GM10248 (cell line): ENCODE measurements around the gene RAB10.
A peak's percentile ranks its signal among the peaks of the same experiment; 100 is the strongest.

Experiments
- CTCF ChIA-PET: fragments of 300-600 bp; sonication (Branson Sonifier 250); formaldehyde crosslinking; extraction: SDS; loops from one replicate; lab custom pipeline; 2021; ENCODE audit warnings: antibody characterized with exemption; lab: Yijun Ruan, JAX
- POLR2A ChIA-PET: fragments of 350-650 bp; sonication (Branson Sonifier 250); formaldehyde crosslinking; extraction: SDS; loops from one replicate; lab custom pipeline; 2020; ENCODE audit warnings: antibody characterized with exemption; lab: Yijun Ruan, JAX
- DNase-seq: peaks from one replicate; pipeline ENCODE4 v3.0.0; 2012; ENCODE audit errors: extremely low spot score
- TF ChIP-seq, protein P1 (sequence below): IDR thresholded peaks from 2 replicates; pipeline ENCODE4 v1.5.1; 2012; ENCODE audit warnings: mild to moderate bottlenecking, low read depth; ENCODE audit errors: extremely low read depth, missing control alignments, control extremely low read depth

The RAB10 gene

DNA sequence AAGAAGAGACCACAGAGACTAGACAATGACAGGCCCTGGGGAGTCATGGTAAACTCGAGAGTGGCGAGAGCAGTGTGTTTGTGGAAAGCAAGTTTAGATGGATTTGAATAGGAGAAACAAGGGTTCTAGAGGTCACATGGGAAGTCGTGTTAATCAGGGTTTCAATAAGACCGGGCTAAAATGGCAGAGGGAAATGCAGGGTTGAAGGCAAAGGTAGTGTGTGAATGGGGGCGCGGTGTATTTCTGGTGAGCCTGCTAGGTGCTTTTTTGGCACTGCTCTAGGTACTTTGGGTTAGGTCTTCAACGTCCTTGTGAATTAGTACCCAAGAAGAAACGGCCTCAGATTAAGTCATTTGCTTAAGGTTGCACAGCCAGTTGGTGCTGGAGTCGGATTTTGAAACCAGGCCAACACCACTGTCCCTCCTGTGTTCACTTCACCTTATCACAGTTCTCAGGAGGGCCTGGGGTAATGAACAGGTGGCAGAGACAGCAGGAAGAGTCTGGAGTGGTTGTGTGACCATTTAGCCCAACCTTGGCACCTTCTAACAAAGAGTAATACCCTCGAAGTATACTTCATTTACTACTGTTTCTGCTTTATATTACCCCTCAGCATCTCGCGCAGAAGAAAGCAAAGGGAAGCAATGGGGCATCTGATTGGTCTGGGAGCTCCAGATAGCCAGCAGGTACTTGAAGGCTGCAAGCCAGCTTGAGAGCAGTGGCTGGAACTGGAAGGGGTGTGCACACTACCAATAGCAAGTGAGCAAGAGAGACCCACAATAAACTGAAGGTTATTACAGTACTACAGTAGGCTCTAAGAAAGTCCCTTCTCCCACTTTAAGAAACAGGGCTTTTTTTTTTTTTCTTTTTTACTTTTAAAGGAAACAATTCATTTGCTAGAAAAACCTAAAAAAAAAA lies 105.6 kb downstream of the RAB10 start:
- DNase-seq, result no peak
- CTCF ChIA-PET, result interaction anchor here (0.7 to 0.9 kb wide), 2 partner anchors 148 to 189 kb away, joined by 3 to 4 read pairs; no protein-coding TSS in a partner anchor
- TF ChIP-seq, protein P1, sequence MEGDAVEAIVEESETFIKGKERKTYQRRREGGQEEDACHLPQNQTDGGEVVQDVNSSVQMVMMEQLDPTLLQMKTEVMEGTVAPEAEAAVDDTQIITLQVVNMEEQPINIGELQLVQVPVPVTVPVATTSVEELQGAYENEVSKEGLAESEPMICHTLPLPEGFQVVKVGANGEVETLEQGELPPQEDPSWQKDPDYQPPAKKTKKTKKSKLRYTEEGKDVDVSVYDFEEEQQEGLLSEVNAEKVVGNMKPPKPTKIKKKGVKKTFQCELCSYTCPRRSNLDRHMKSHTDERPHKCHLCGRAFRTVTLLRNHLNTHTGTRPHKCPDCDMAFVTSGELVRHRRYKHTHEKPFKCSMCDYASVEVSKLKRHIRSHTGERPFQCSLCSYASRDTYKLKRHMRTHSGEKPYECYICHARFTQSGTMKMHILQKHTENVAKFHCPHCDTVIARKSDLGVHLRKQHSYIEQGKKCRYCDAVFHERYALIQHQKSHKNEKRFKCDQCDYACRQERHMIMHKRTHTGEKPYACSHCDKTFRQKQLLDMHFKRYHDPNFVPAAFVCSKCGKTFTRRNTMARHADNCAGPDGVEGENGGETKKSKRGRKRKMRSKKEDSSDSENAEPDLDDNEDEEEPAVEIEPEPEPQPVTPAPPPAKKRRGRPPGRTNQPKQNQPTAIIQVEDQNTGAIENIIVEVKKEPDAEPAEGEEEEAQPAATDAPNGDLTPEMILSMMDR, result no peak
- POLR2A ChIA-PET, result interaction anchor here (0.7 kb wide), 1 partner anchor 164 kb away, joined by 3 read pairs; no protein-coding TSS in a partner anchor

DNA sequence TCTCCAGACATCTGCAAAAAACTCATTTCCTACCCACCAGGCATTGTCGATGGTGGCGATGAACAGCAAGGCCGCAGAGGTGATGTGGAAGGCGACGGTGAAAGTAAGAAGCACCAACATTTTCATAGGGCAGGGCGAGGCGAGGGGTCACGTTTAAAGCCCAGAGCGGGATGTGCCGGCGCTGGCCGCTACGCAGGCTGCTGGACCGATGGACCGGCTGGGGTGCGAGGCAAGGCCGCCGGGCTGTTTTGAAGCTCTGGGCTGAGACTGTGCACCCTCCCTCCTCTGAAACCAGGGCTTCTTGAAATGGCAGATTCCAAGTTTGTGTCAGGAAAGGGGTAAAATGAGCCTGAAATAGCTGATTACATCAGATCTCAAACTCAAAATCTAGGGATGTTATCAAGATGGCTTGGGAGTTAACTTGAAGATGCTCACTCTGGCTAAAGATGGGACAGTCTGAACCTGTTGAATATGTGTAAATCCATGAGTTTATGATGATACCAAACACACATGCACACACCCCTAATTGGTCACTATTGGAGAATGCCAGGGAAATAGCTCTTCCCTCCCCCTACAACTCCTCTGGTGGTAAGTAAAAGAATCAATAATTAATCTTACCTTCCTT lies 107.4 kb downstream of the RAB10 start:
- TF ChIP-seq, protein P1, result no peak
- CTCF ChIA-PET, result interaction anchor here (0.8 kb wide), 1 partner anchor 191 kb away, joined by 3 read pairs; no protein-coding TSS in a partner anchor
- DNase-seq, result no peak
- POLR2A ChIA-PET, result no interaction called here

DNA sequence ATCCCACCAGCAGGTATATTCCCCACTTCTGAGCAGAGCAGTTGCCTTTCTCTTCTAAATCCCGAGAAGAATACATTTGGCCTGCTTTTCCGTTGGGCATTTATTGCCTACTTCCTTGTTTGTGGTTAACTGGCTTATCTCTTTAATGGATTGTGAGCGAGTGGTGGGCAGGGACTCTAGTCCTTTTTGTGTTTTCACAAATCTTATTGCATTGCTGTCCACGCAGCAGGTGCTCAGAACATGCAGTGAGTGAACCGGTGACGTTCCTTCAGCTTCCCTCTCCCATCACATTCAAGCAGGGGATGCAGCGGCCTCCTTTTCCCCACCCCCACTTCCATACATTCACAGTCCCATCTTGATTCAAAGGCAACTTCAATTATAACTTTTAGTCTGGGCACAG lies 110.1 kb downstream of the RAB10 start:
- TF ChIP-seq, protein P1, result no peak
- no peak for DNase-seq
- ChIA-PET CTCF (interaction anchor here (1.0 to 4.1 kb wide), 11 partner anchors 11 to 196 kb away, joined by 3 to 69 read pairs (median 7); no protein-coding TSS in a partner anchor), POLR2A (no interaction called here)

DNA sequence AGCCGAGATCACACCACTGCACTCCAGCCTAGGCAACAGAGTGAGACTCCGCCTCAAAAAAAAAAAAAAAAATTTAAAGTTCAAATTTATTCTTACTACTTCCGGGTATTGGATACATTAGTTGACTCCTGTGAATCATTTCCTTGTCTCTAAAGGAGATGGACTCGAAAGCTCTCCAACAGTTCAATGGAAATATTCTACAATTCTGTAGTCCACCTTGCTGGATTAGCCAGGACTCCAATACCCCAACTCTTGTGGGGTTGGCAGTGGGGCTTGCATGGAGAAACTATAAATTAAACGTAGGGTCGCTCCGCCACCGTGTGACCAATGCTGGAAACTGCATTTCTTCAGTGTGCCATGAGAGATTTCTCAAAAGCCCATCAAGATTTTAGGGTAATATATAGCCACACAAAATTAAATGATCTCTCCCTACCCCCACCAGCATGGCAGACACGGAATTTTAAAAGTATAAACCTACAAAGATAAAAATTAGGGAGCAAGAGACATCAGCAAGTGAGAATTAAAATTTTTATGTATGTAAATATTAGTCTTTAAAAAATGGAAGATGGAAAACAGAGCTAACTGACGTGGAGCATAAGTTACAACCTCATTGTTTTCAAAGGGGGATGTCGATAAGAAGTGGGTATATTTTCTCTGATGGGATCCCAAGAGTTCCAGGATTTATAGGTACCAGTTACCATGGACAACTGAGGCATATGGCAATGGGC lies 111.2 kb downstream of the RAB10 start:
- TF ChIP-seq, protein P1, result peak; percentile 84
- ChIA-PET POLR2A (no interaction called here), CTCF (interaction anchor here (0.6 to 4.1 kb wide), 34 partner anchors 9 to 294 kb away, joined by 3 to 69 read pairs (median 3); partner anchors contain the start of gene KIF3C)
- peak; percentile 70 for DNase-seq

DNA sequence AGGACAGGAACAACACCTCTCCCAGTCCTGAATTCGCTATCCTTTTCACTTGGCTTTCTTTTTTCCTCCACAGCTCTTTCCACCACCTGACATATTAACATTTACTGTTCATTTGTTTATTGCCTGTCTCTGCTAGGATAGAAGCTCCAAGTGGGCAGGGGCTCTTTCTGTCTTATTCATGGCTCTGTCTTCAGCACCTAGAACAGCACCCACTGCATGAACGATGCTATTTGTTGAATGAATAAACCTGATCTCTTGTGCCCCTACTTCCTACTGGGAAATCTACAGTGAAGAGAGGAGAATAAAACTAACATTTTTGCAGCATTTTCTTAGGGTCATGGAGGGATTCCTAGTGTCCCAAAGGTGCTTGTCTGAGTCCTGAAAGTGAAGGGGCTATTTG lies 114.6 kb downstream of the RAB10 start:
- no peak for DNase-seq
- TF ChIP-seq, protein P1, result no peak
- CTCF ChIA-PET, result interaction anchor here (1.8 to 2.4 kb wide), 2 partner anchors 157 to 198 kb away, joined by 8 to 14 read pairs; no protein-coding TSS in a partner anchor
- POLR2A ChIA-PET, result no interaction called here

DNA sequence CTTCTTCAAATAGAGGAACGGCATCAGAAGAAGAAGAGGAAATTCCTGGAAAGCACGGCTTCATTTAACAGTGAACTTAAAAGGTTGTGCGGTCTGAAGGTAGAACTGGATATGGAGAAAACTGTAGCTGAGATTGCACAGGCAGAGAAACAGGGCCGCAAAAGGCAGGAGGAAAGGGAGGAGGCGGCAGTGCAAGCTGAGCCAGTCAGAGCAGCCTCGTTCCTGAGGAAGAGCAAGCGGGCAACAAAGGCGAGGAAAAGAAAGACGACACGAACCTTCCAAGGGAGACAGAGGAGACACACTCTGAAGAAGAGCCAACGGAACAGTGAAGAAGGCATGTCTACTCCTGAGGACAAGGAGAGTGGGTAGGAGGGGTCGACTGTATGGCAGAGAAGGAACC lies 116.4 kb downstream of the RAB10 start:
- ChIA-PET POLR2A (no interaction called here), CTCF (no interaction called here)
- TF ChIP-seq, protein P1, result no peak
- DNase-seq, result no peak
